NCI-H128 (cell line): ENCODE data around the gene ZFYVE28.
A peak's percentile ranks its signal among the peaks of the same experiment; 100 is the strongest.

ENCODE experiments used
- DNase-seq: peaks from one replicate; lab custom pipeline; 2025; ENCODE audit not compliant: unreplicated experiment; lab: John Stamatoyannopoulos, UW

ZFYVE28 gene

DNA sequence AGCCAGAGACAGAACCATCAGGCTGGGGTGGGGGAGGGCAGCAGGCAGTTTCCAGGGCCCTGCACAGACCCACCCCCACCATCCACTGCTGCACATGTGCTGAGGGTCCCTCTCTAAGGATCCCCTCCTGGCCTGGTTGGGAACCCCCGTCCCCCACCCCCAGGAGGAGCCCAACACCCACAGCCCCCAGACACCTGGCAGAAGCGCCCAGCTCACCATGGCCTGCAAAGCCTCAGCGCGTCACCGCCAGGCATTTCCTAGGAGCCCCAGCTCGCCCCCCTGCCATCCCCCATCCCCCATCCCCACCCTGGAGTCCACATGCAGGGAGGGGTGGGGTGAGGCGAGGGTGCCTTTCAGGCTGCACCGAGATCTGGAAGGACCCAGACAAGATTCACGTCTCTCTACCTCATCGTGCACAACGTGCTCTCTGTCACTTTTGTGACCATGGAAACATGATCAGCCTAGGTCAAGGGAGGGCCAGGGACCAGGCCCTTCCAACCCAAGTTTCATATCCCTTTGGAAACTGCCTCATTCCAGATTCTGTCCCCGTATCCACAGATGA is 165.8 kb downstream of the ZFYVE28 start:
- DNase-seq: no peak

DNA sequence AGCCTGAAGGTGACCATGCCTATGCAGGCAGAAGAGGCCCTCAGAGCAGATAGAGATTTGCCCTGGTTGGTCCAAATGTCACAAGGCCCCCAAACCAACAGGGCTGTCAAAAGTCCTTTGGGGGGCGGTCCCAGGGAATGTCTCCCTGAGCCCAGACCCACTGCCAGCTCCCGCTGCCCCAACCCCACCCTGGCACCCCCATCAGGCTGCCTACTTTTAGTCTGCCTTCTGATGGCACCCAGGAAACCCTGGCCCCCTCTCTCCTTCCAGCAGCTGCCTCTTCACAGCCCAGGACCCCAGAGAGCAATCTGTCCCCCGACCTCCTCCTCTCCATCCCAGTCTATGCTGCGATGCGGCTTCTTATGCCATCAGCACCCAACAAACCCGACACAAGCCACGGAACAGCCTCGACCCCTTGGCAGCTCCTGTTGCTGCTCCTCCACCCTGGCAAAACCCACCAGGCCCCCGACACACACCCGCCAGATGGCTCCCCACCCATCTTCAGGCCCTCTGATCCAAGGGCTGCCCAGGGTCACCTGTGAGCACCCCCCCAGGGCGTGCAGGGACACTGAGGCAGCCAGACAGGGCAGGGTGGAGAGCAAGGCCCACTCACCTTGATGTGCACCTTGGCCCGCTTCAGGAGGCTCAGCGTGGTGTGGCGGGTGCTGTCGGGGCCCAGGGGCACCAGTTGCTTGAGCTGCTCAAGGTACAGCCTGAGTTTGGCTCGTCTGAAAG is 166.5 kb downstream of the ZFYVE28 start:
- no peak for DNase-seq

DNA sequence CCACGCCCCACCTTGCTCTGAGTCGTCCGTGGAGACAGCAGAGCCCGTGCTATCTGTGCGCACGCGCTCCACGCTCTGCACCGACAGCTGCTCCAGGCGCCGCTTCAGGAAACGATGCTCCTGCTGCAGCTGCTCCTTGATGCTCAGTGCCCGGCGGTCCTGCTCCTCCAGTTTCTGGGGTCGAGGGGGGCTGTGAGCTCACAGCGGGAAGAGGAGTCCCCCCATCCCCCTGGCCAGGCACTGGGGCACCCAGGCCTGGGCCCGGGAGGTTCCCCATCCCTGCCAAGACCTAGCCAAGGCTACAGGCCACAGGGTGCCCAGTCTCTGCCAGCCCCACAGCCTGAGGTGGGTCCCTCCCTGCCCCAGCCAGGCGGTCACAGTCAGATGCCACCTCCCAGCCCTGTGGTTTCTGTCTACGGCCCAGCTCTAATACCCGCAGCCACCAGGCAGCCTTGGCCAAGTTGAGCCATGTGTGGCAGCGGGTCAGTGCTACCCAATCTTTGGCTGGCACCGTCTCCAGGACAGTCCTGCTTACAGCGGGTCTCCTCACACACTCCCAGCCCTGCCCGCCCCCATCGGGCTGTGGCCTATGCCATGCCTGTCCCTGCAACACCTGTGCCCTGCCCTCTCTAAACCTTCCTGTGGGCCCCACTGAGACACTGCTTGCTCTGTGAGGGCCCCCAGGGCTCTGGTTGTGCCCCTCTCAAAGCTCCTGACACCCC is 167.2 kb downstream of the ZFYVE28 start:
- DNase-seq: no peak

DNA sequence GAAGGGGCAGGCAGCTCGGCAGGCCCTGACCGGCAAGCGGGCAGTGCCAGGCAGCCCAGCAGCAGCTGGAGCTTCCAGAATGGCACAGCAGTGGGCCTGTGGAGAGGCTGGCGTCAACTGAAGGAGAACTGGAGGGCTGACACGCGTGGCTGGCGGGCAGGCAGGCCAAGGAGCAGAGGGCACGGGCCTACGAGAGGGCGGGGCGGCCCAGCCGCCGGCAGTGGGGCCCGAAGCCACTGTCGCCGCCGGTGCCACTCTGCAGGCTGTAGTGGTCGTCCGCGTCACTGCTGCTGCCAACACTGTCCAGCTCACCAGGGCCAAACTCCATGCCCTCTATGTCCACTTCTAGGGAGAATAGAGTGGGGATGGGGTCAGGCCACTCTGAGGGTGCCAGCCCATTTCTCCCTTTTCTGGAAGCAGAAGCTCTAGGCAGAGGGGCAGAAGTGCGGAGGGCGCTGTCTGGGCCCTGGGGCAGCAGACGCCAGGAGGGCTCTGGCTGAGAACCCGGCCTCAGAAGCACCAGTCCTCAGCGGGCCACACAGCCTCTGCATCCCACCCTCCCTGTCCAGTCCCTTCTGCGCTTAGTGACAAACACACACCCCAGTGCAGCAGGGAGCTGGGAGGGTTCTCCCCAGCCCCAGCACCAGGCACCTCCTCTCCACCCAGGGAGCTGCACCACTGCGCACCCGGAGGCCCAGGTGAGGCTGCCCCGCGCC is 167.9 kb downstream of the ZFYVE28 start:
- no peak for DNase-seq

DNA sequence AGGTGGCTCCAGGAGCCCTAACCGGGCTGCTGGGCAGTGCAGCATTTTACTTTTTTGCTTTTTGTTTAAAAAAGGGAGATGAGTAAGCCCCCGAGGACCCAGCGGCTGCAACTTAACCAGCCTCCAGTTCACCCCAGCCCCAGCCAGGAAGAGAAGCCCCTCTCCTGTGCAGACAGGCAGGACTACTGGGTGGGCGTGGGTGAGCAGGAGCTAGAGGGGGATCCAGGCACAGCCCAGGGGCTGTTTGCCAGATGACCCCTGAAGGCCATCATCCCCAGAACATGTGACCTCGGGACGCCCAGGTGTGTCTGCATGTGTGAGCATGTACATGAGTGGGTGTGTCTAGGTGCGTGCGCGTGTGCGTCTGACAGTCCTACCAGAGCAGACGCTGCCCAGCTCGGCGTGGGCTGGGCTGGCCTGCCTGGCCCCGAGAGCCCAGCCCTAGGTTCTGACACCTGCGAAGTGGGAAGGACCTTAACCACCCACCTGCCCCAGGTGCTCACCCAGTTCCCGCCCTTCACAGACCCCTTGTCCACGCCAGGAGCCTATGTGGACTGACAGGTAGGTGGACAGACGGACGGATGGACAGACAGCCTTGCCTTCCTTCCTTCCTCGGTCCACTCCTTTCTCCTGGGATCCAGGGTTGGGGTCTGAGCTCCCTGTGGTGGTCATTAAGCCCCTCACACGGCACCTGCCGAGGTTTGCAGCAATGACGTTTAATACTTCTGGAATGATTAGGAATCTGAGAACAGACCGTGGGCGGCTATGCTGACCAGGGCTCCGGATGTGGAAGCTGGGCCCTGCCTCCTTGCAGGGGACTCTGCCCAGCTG is 168.7 kb downstream of the ZFYVE28 start:
- no peak for DNase-seq

DNA sequence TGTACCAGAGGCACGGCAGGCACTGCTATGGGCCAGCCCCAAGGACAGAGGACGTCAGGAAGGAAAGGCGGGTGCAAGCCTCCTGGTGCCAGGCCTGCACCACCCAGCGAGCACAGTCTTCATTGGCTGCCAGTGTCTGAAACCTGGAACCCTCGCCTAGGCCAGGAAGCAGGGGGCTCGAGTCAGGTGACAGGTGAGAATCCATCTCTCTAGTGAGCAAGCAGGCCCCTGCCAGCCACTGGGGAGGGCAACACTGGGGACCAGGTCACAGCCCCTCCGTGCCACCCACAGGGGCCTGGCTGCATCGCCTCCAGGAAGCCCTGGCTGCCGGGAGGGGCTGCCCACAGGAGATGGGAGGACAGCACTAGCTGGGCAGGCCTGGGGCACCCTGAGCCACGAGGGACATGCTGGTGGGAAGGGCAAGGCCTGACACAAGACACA is 169.6 kb downstream of the ZFYVE28 start:
- DNase-seq: no peak

DNA sequence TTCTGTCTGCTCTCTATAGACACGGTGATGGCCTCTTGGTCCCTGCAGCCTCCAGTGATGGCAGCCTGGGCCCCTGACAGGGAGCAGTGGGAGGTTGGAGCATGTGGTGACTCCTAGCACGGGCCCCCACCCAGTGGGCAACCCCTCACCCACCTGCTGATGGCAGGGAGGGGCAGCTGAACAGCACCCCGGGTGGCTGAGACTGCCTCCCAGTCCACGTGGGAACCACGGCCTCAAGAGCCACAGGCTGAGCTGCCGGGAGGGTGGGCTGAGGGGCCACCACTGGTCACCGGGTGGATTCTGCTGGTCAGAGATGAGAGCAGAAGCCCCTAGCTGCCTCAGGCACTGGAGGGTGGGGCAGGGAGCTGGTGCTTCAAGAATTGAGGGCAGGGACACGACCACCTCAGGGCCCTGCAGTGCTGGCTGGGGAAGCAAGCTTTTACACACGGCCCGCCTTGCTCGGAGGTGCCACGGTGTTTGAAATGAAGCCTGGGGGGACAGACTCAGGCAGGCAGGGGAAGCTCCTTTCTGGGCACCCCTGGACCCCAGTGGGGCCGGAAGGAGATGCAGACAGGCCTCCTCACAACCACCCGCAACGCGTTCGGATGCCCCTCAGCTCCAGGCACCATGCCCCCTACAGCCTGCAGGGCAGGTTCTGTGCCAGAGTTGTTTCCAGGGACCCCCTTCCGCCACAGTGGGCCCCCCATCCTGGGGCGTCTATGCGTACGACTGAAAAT is 170.2 kb downstream of the ZFYVE28 start:
- no peak for DNase-seq

DNA sequence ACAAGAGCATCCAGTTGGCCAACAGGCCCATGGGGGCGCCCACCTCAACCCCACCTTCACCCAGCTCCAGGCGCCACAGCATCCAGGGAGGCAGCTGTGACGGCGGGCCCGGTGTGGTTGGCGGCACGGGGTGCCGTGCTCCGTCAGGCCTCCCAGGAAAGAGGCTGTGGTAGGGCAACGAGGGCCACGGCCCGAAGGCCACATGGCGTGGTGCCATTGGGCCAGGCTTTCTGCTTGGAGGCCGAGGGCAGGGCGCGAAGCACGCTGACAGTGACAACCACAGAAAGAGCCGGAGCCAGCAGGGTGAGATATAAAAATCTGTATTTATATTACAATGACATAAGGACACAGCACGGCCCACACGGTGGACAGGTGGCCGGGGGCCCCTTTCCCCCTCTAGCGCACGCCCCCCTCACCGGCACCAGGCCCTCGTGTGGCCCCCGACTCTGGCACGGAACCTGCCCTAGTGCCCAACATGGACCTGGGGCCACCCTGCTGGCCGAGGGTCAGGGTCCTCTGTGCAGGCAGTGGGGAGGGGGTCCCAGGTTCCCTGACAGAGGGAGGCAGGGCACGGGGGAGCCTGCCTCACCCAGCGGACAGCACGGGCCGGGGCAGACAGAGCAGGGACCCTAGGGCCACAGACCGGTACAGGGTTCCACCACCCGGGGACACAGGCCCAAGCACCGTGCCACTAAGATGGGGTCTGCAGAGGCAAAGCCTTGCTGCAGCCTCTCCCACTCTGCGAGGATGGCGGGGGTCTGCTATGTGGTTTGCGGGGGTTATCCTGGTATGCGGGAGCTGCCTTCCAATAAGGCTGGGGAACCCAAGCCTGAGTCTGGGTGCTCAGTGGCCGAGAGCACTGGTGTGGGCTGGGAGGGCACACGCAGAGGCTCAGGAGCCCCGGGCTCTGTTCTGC is 171.1 kb downstream of the ZFYVE28 start:
- no peak for DNase-seq

DNA sequence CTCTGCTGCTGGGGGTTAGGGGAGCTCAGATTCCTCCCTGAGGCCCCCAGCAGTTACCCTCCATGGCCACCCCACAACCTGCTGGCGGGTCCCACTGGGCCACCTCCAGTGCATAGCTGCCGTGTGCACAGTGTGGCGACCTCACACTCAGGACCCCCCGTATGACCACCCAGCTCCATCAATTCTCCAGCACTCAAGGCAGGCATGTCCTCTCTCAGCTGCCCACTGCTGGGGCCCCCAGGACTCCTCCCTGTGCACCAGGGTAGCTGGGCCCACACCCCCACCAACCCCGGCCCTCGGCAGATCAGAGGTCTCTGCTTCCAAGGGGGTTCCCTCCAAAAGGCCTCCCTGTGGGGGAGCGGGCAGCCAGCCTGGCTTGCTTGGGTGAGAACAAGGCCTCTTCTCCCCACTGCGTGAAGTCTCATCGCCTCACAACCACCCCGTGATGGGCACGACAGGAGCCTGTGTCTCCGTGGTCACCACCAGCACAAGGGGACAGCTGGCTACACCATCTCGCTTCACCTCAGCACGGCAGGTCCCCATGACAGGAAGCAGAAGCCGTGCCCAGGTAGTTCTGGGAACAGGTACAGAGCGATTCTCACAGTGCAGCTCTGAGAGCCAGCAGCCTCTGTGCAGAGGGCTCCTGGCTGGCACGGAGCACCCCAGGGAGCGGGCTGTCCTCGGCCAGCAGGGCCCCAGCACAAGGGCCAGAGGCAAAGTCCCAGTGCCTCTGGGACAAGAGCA is 171.9 kb downstream of the ZFYVE28 start:
- no peak for DNase-seq

DNA sequence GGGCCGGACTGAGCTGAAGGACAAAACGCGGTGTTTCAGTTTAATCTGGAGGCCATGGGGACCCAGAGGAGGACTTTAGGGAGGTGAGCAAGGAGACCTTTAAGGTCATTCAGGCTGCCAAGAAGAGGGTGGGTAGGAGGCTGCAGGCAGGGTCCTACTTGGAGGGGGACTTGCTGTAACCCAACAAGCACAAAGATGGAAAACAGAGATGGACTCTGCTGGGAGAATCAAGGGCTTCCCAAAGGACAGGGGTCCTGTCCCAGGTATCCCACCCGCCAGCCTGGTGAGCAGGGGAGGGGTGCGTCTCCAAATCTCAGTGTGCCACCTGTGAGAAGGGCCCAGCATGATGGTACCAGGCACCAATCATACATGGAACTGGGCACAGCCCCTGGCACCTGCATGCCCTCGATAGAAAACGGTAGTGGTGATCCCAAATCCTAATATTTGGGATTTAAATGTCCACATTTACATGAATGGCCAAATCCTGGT is 172.6 kb downstream of the ZFYVE28 start:
- DNase-seq: no peak

DNA sequence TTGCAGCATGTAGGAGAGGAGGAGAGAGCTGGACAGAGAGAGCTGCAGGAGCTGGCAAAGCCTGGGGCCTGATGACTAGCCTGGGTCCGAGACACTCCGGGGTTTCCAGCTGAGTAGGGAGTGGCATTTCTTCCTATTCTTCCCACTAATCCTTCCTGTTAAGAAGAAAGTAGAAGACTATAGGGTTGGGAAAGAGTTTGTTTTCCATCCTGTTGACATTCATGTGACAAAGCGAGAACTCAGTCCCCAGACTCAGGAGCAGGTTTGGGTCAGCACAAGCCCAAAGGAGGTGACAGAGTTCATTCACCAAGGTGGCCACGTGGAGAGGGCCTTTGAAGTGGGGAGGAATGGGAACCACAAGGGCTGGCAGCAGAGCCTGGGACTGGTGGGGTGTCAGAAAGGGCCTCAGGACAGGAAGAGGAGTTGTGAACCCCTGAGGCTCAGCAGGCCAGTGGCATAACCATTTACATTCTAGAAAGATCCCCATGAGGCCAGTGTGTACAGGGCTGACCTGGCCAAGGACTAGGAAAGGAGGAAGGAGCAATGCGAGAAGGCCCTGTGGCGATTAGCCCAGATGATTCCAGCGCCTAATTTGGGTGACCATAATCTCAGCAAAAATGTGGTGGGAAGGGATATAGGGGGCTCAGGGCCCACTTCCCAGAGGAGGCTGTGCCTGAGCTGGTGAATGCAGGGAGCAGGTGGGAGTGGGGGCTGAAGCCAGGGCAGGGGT is 173.2 kb downstream of the ZFYVE28 start:
- DNase-seq: no peak

DNA sequence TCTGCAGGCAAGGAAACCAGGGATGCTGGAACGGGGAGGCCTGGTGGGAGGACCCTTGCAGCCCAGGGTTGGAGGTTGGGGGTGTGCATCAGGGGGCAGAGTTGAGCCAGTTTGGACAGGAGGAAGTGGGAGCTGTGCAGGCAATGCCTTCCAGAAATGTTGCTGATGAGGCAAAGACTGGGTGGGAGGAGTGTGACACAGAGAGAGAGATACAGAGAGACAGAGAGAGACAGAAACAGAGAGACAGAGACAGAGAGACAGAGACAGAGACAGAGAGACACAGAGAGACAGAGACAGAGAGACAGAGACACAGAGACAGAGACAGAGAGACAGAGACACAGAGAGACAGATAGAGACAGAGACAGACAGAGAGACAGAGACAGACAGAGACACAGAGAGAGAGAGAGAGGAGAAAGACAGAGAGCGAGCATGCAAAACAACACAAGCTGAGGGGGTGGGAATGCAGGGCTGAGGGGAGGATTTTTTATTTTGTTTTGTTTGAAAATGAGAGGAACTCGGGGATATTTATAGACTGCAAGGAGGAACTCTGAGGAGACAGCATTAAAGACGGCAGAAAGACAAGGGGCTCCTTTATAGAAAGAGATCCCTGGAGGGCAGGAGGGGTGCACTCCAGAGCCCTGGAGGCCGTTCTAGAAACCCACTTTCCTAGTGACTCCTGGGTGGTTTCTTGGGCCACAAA is 174.6 kb downstream of the ZFYVE28 start:
- no peak for DNase-seq

DNA sequence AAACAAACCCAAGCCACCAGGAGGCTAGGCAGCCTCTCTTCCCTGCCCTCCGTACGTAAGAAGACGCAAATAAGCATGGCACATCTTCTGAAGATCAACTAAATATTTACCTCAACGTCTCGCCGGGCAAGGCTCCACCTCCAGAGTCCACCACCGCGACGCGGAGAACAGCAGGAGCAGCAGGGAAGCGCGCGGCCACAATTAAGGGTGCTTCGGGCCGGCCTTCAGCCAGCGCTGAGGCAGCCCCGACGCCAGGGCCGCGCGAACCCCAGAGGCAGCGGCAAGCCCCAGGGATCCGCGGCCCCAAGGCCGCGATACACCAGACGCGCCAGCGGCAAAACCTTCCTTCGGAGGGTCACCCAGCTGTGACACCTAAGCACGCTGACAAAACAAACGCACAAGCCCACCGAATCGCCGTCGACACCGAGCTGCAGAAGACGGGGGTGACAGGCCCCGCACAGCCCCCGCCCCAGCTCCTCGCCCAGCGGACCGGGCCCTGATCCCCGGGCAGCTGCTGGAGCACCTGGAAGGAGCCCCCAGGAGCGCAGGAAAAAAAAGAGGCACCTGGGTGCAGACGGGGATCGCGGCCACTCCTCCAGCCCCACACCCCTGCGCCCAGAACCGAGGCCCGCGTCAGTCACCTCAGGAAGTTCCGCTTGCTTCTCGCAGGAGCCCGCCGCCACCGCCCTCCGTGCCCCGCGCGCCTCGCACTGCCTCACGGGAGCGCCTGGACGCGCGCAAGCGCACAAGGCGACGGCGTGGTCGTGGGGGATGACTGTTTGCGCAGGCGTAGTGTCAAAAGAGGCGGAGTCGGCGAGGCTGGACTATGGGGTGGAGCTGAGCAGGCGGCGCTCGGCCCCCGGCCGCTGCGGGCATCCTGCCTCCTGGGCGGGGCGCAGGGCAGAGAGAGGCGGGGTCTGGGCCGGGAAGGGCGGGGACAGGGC is 176.8 kb downstream of the ZFYVE28 start, which contains the start of the genes HAUS3 and POLN:
Gene HAUS3 (minus strand): TSS at position 712 of the 944 bp plus-strand sequence. CDS start 1,175 bp downstream, outside the sequence.
Gene POLN (minus strand): TSS at position 712 of the 944 bp plus-strand sequence. CDS start 12,890 bp downstream, outside the sequence.
- DNase-seq: peak; percentile 89

DNA sequence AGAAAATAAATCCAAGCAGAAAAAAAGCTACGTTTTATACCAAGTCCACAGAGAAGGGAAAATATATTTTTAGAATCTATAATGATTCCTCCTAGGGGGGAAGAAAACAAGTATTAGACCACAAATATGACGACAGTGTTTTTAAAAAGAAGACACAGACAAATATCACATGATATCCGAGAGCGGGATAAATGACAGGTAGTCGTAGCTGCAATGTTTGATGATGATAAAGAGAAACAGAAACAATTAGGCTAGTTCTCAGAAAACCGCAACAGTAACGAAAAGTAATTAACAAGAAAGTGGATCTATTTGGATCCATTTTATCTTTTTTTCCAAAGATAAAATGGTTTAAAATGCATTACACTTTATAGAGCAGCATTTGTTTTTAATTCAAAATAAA is 177.4 kb downstream of the ZFYVE28 start:
- DNase-seq: no peak

DNA sequence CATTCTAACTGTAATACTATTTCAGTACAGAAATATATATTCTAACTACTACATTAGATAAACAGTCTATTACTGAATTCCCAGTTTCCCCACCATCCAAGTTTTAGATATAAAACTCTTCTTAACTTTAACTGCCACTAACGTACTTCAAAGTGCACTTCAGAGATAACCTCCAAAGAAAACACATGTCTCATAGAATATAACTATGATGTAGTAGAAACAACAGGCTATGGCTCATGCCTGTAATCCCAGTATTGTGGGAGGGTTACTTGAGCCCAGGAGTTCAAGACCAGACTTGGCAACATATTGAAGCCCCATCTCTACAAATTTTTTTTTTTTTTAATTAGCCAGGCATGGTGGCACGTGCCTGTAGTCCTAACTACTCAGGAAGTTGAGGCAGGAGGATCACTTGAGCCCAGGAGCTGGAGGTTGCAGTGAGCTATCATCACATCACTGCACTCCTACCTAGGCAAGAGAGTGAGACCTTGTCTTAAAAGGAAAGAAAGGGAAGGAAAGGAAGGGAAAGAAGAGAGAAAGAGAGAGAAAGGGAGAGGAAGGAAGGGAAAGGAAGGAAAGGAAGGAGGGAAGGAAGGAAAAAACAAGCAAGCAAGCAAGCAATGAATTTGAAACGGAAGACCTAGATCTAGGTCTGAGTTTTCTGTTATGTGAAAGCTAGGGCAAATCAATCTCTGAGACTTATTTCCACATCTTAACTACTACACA is 181.3 kb downstream of the ZFYVE28 start:
- no peak for DNase-seq
